Mucosa of descending colon (tissue), 3 donors: ENCODE data around the gene XKR3. TPM values are rescaled to one million over a fixed set of nuclear protein-coding genes. Genes with fewer than 3 reads are reported as not detected.
"Not testable (repeated sequence)": the region's sequence is repeated elsewhere in the genome, so short reads cannot be mapped to it uniquely, and the experiment has no call there.

Experiments used
- ATAC-seq: fragments of 200-7000 bp; cut with Tn5 transposase; one replicate; pipeline ENCODE4 v1.9.1; 2020; ENCODE audit warnings: mild to moderate bottlenecking, moderate library complexity
- DNase-seq, 3 donors: peaks; one replicate each; pipeline ENCODE4 v3.0.0-alpha.2; 2020
- H3K36me3 ChIP-seq: fragments of 200-600 bp; one replicate; pipeline ENCODE4 v1.8.0; 2021; ENCODE audit warnings: low read depth, mild to moderate bottlenecking
- H3K4me1 ChIP-seq: fragments of 200-600 bp; one replicate; pipeline ENCODE4 v1.8.0; 2021; ENCODE audit warnings: low read depth, mild to moderate bottlenecking
- H3K4me3 ChIP-seq: fragments of 200-600 bp; one replicate; pipeline ENCODE4 v1.8.0; 2021; ENCODE audit warnings: mild to moderate bottlenecking
- H3K9me3 ChIP-seq: fragments of 200-600 bp; one replicate; pipeline ENCODE4 v1.8.0; 2021; ENCODE audit warnings: mild to moderate bottlenecking
- CTCF ChIP-seq: fragments of 200-600 bp; IDR thresholded peaks from one replicate; pipeline ENCODE4 v1.8.0; 2022; ENCODE audit warnings: antibody characterized with exemption, mild to moderate bottlenecking
- intact Hi-C, 2 donors: fragments of 100-400 bp; cut with DNase I in 1 of 2; cut with micrococcal nuclease in 1 of 2; formaldehyde crosslinking; loops; one replicate each; pipeline versions ENCODE4 v1.11.0 to v1.11.1; 2022; cut with DNase I, micrococcal nuclease
- total RNA-seq, 3 donors: library from RNA; stranded (reverse); fragmentation: NEBNext Ultra II Directional in 2 of 3; extraction: Animal tissue kit (Norgen Biotek cat#: 25700) in 2 of 3; gene quantifications; one replicate each; pipeline versions ENCODE4 v1.2.1 to v1.2.4, GENCODE V29; 2021 to 2023
- donor health status: DM: no; HTN: no; CAD: no; lungs with moderate emphysema.
- donor health status: DM: no; HTN: no; CAD: no.
- donor health status: DM: no; HTN: yes; CAD: no.

Gene XKR3
- total RNA-seq, 3 donors from 2014 or later = not detected

- no peak overlapping the region for H3K4me3 ChIP-seq
- DNase-seq (no peak), ATAC-seq (no peak)
- intact Hi-C loops = no loop called here
- no peak for TF ChIP-seq CTCF
- H3K36me3 ChIP-seq = no peaks in the 10 kb centered on the region
- no peaks in the 10 kb centered on the region for H3K4me1 ChIP-seq
- peaks cover 69% of the 10 kb centered on the region for H3K9me3 ChIP-seq
These were observed 47.8 kb downstream of the XKR3 start for GRCh38 chr22:16777284-16777924.

GRCh38 chr22:16776080-16776479, 49.1 kb downstream of the XKR3 start:
- Histone ChIP-seq H3K36me3 (no peaks in the 10 kb centered on the region), H3K4me3 (no peak overlapping the region), H3K4me1 (no peaks in the 10 kb centered on the region), H3K9me3 (peaks cover 61% of the 10 kb centered on the region)
- intact Hi-C loops = no loop called here
- DNase-seq (no peak), ATAC-seq (no peak)
- no peak for TF ChIP-seq CTCF

GRCh38 chr22:16774911-16775500, 50.2 kb downstream of the XKR3 start:
- DNase-seq (no peak), ATAC-seq (no peak)
- TF ChIP-seq CTCF = no peak
- intact Hi-C loops = no loop called here
- Histone ChIP-seq H3K36me3 (no peaks in the 10 kb centered on the region), H3K4me3 (no peak overlapping the region), H3K4me1 (no peaks in the 10 kb centered on the region), H3K9me3 (peaks cover 56% of the 10 kb centered on the region)

- H3K4me3 ChIP-seq, H3K4me1 ChIP-seq, DNase-seq, H3K36me3 ChIP-seq, ATAC-seq, intact Hi-C loops: not testable (repeated sequence)
- peaks cover 37% of the 10 kb centered on the region for H3K9me3 ChIP-seq
These were observed 53.6 kb downstream of the XKR3 start for GRCh38 chr22:16771569-16771968.

- ATAC-seq, intact Hi-C loops, H3K4me3 ChIP-seq, H3K36me3 ChIP-seq, DNase-seq, H3K4me1 ChIP-seq: not testable (repeated sequence)
- H3K9me3 ChIP-seq = peaks cover 30% of the 10 kb centered on the region
These were observed 57.3 kb downstream of the XKR3 start for GRCh38 chr22:16767927-16768326.

GRCh38 chr22:16762224-16762623, 63.0 kb downstream of the XKR3 start:
- H3K4me3 ChIP-seq, ATAC-seq, H3K36me3 ChIP-seq, DNase-seq, H3K4me1 ChIP-seq, intact Hi-C loops: not testable (repeated sequence)
- H3K9me3 ChIP-seq = peaks cover 44% of the 10 kb centered on the region

GRCh38 chr22:16760416-16760815, 64.8 kb downstream of the XKR3 start:
- DNase-seq, ATAC-seq, H3K4me3 ChIP-seq, H3K36me3 ChIP-seq, intact Hi-C loops, H3K4me1 ChIP-seq: not testable (repeated sequence)
- H3K9me3 ChIP-seq = peaks cover 37% of the 10 kb centered on the region

GRCh38 chr22:16749282-16749681, 75.9 kb downstream of the XKR3 start:
- H3K4me3 ChIP-seq, H3K36me3 ChIP-seq, ATAC-seq, DNase-seq, intact Hi-C loops, H3K4me1 ChIP-seq: not testable (repeated sequence)
- H3K9me3 ChIP-seq = peaks cover 49% of the 10 kb centered on the region

GRCh38 chr22:16748160-16748929, 76.9 kb downstream of the XKR3 start:
- peaks cover 52% of the 10 kb centered on the region for H3K9me3 ChIP-seq
- intact Hi-C loops, H3K36me3 ChIP-seq, DNase-seq, H3K4me3 ChIP-seq, ATAC-seq, H3K4me1 ChIP-seq: not testable (repeated sequence)

- ATAC-seq, DNase-seq, H3K4me1 ChIP-seq, H3K36me3 ChIP-seq, intact Hi-C loops, H3K4me3 ChIP-seq: not testable (repeated sequence)
- peaks cover 55% of the 10 kb centered on the region for H3K9me3 ChIP-seq
These were observed 77.7 kb downstream of the XKR3 start for GRCh38 chr22:16747266-16748159.
